ENCODE results near the gene TRAPPC11. TPM values are rescaled to one million over a fixed set of nuclear protein-coding genes. Genes with fewer than 3 reads are reported as not detected.

The TRAPPC11 gene
- total RNA-seq, 1 experiment from 2014 or later, result 15.6 TPM

DNA sequence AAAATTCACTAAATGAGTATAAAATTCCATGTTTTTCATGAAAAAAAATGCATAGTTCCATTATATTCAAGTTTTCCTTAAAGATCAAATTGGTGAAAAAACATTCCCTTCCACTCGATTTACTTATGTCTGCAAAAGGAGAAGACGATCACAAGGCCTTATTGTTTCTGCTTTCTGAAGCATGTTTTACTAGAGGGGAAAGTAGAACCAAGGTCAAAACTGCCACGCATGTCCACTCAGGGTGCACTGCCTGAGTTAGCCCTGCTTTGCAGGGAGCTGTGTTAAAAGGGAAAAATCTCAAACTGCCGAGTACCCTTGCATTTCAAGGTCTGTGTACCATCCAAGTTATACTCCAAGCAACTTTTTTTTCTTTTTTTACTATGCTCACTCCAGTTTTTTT is 57.2 kb downstream of the TRAPPC11 start:
- CTCF ChIA-PET, result no interaction called here
- H3K4me3 ChIP-seq (replicated peaks in 1 of 2; ENCODE audit: low read depth in 1 of 2, low read length in 2 of 2), result no peak overlapping the region
- H4K20me1 ChIP-seq (ENCODE audit: insufficient read depth), result no peaks in the 10 kb centered on the region
- H3K27me3 ChIP-seq (ENCODE audit: insufficient read depth, low read length), result no peaks in the 10 kb centered on the region
- no peaks in the 10 kb centered on the region for H3K79me2 ChIP-seq (ENCODE audit: insufficient read depth, low read length)
- H3K36me3 ChIP-seq (ENCODE audit: control insufficient read depth in 1 of 2, insufficient read depth in 2 of 2, low read length in 2 of 2), result no peaks in the 10 kb centered on the region
- RAD21 ChIA-PET (ENCODE audit: low non-redundant PET in 1 of 2, low total read pairs in 2 of 2, uncharacterized antibody in 2 of 2, unreplicated experiment in 2 of 2), result no interaction called here
- TF ChIP-seq SP1 (IDR thresholded peaks at IDR 0.05; ENCODE audit: low read depth) (no peak), TCF7L2 (IDR thresholded peaks at IDR 0.05; ENCODE audit: borderline replicate concordance, extremely low read depth, insufficient read depth, insufficient read length) (no peak), JUND (IDR thresholded peaks at IDR 0.05) (no peak), SIN3A (IDR thresholded peaks at IDR 0.05; ENCODE audit: low read depth) (no peak)
- TF ChIP-seq, protein P1, sequence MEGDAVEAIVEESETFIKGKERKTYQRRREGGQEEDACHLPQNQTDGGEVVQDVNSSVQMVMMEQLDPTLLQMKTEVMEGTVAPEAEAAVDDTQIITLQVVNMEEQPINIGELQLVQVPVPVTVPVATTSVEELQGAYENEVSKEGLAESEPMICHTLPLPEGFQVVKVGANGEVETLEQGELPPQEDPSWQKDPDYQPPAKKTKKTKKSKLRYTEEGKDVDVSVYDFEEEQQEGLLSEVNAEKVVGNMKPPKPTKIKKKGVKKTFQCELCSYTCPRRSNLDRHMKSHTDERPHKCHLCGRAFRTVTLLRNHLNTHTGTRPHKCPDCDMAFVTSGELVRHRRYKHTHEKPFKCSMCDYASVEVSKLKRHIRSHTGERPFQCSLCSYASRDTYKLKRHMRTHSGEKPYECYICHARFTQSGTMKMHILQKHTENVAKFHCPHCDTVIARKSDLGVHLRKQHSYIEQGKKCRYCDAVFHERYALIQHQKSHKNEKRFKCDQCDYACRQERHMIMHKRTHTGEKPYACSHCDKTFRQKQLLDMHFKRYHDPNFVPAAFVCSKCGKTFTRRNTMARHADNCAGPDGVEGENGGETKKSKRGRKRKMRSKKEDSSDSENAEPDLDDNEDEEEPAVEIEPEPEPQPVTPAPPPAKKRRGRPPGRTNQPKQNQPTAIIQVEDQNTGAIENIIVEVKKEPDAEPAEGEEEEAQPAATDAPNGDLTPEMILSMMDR (IDR thresholded peaks at IDR 0.05 in 2 of 3, conservative IDR thresholded peaks at IDR 0.05 in 1 of 3; ENCODE audit: borderline replicate concordance in 1 of 3, insufficient read depth in 1 of 3, low read depth in 2 of 3, low read length in 2 of 3), result no peak
- no peak overlapping the region for H3K9ac ChIP-seq (ENCODE audit: low read length)
- H3K4me2 ChIP-seq (ENCODE audit: low read length), result no peak overlapping the region
- H2AFZ ChIP-seq (ENCODE audit: low read depth, low read length, poor library complexity, severe bottlenecking), result no peak overlapping the region
- BruUV-seq (replicated peaks), result no TSS peak
- ATAC-seq (no peak), DNase-seq (ENCODE audit: low read depth, low spot score) (no peak)
- H3K9me3 ChIP-seq (ENCODE audit: control insufficient read depth in 1 of 2, insufficient read depth in 1 of 2, low read depth in 1 of 2, low read length in 2 of 2), result no peaks in the 10 kb centered on the region
- H3K9me2 ChIP-seq (ENCODE audit: insufficient read depth), result no peaks in the 10 kb centered on the region
- intact Hi-C loops (cut with micrococcal nuclease), result no loop called here
- POLR2A ChIA-PET, result no interaction called here
- no peaks in the 10 kb centered on the region for H3K4me1 ChIP-seq (ENCODE audit: control insufficient read depth in 1 of 2, insufficient read depth in 2 of 2, low read length in 2 of 2)
- H3K27ac ChIP-seq (ENCODE audit: low read depth, low read length), result no peak overlapping the region

DNA sequence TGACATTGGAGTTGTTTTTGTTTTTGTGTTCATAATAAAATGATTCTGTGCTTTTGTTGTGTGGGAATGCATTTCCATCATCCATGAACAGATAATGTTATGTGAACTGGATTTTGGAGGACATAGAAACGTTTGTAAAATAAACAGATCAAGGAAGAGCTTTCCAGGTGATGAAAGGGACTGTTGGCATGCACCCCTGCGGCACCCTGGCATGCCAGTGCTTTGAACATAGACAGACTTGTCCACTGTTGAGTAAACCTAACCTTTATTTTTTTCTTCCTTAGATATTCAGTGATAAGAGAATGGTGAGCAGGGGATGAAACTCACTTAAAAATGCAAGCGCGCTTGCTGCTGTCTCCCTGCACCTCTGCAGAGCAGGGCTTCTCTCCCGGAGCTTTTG is 59.8 kb downstream of the TRAPPC11 start:
- no peaks in the 10 kb centered on the region for H3K4me1 ChIP-seq (ENCODE audit: control insufficient read depth in 1 of 2, insufficient read depth in 2 of 2, low read length in 2 of 2)
- DNase-seq (ENCODE audit: low read depth, low spot score) (no peak), ATAC-seq (no peak)
- CTCF ChIA-PET, result no interaction called here
- H3K4me3 ChIP-seq (replicated peaks in 1 of 2; ENCODE audit: low read depth in 1 of 2, low read length in 2 of 2), result no peak overlapping the region
- H3K27ac ChIP-seq (ENCODE audit: low read depth, low read length), result no peak overlapping the region
- intact Hi-C loops (cut with micrococcal nuclease), result no loop called here
- H3K4me2 ChIP-seq (ENCODE audit: low read length), result no peak overlapping the region
- H3K36me3 ChIP-seq (ENCODE audit: control insufficient read depth in 1 of 2, insufficient read depth in 2 of 2, low read length in 2 of 2), result no peaks in the 10 kb centered on the region
- H3K9me3 ChIP-seq (ENCODE audit: control insufficient read depth in 1 of 2, insufficient read depth in 1 of 2, low read depth in 1 of 2, low read length in 2 of 2), result no peaks in the 10 kb centered on the region
- no peak overlapping the region for H3K9ac ChIP-seq (ENCODE audit: low read length)
- POLR2A ChIA-PET, result no interaction called here
- no peaks in the 10 kb centered on the region for H3K27me3 ChIP-seq (ENCODE audit: insufficient read depth, low read length)
- BruUV-seq (replicated peaks), result no TSS peak
- no peaks in the 10 kb centered on the region for H3K79me2 ChIP-seq (ENCODE audit: insufficient read depth, low read length)
- RAD21 ChIA-PET (ENCODE audit: low non-redundant PET in 1 of 2, low total read pairs in 2 of 2, uncharacterized antibody in 2 of 2, unreplicated experiment in 2 of 2), result no interaction called here
- H2AFZ ChIP-seq (ENCODE audit: low read depth, low read length, poor library complexity, severe bottlenecking), result no peak overlapping the region
- H3K9me2 ChIP-seq (ENCODE audit: insufficient read depth), result no peaks in the 10 kb centered on the region
- H4K20me1 ChIP-seq (ENCODE audit: insufficient read depth), result no peaks in the 10 kb centered on the region
- TF ChIP-seq, protein P1 (IDR thresholded peaks at IDR 0.05 in 2 of 3, conservative IDR thresholded peaks at IDR 0.05 in 1 of 3; ENCODE audit: borderline replicate concordance in 1 of 3, insufficient read depth in 1 of 3, low read depth in 2 of 3, low read length in 2 of 3), result no peak
- TF ChIP-seq TCF7L2 (IDR thresholded peaks at IDR 0.05; ENCODE audit: borderline replicate concordance, extremely low read depth, insufficient read depth, insufficient read length), result no peak
- TF ChIP-seq, protein P2, sequence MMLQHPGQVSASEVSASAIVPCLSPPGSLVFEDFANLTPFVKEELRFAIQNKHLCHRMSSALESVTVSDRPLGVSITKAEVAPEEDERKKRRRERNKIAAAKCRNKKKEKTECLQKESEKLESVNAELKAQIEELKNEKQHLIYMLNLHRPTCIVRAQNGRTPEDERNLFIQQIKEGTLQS (IDR thresholded peaks at IDR 0.05), result no peak
- TF ChIP-seq EGR1 (IDR thresholded peaks at IDR 0.05; ENCODE audit: low read depth), result no peak
- TF ChIP-seq ELF1 (IDR thresholded peaks at IDR 0.05; ENCODE audit: borderline replicate concordance, low read depth), result no peak
- TF ChIP-seq SIN3A (IDR thresholded peaks at IDR 0.05; ENCODE audit: low read depth), result no peak
- TF ChIP-seq CBX3 (IDR thresholded peaks at IDR 0.05; ENCODE audit: low read depth), result no peak
- TF ChIP-seq RAD21 (IDR thresholded peaks at IDR 0.05; ENCODE audit: low read depth), result no peak
- no peak for TF ChIP-seq SP1 (IDR thresholded peaks at IDR 0.05; ENCODE audit: low read depth)
- TF ChIP-seq, protein P3, sequence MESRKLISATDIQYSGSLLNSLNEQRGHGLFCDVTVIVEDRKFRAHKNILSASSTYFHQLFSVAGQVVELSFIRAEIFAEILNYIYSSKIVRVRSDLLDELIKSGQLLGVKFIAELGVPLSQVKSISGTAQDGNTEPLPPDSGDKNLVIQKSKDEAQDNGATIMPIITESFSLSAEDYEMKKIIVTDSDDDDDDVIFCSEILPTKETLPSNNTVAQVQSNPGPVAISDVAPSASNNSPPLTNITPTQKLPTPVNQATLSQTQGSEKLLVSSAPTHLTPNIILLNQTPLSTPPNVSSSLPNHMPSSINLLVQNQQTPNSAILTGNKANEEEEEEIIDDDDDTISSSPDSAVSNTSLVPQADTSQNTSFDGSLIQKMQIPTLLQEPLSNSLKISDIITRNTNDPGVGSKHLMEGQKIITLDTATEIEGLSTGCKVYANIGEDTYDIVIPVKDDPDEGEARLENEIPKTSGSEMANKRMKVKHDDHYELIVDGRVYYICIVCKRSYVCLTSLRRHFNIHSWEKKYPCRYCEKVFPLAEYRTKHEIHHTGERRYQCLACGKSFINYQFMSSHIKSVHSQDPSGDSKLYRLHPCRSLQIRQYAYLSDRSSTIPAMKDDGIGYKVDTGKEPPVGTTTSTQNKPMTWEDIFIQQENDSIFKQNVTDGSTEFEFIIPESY (IDR thresholded peaks at IDR 0.05; ENCODE audit: extremely low read depth, insufficient replicate concordance, low read length), result no peak
- TF ChIP-seq, protein P4, sequence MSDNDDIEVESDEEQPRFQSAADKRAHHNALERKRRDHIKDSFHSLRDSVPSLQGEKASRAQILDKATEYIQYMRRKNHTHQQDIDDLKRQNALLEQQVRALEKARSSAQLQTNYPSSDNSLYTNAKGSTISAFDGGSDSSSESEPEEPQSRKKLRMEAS (IDR thresholded peaks at IDR 0.05), result no peak
